Measurements from ENCODE around the gene ZNF641. TPM values are rescaled to one million over a fixed set of nuclear protein-coding genes. Genes with fewer than 3 reads are reported as not detected.

The ZNF641 gene
- total and polyA plus RNA-seq, 7 experiments from 2014 or later, result 13.4 to 50.3 (median 26.9) TPM

Other genes starting within 250 kb of the ZNF641 start
- 10 to 100 TPM; 16.9 to 41.9 (median 31.5) TPM for gene SENP1, start 244.8 kb downstream of the ZNF641 start, total RNA-seq
- 10 to 100 TPM; 12.0 to 13.7 TPM for gene SENP1, start 244.8 kb downstream of the ZNF641 start, polyA plus RNA-seq
- gene PFKM, start 231.6 kb downstream of the ZNF641 start, total RNA-seq, result 10 to 100 TPM; 11.7 to 20.3 (median 14.5) TPM
- 1 to 10 TPM; 5.1 to 6.3 TPM for gene PFKM, start 231.6 kb downstream of the ZNF641 start, polyA plus RNA-seq
- gene ASB8, start 193.4 kb downstream of the ZNF641 start, total RNA-seq, result 10 to 100 TPM; 42.9 to 75.9 (median 54.9) TPM
- 10 to 100 TPM; 71.5 to 93.5 TPM for gene ASB8, start 193.4 kb downstream of the ZNF641 start, polyA plus RNA-seq
- gene CCDC184, start 167.3 kb downstream of the ZNF641 start, total RNA-seq, result 1 to 10 TPM in 2 of 5 experiments, under 1 TPM in 2, not detected in 1; 0.22 to 3.8 (median 1.8) TPM
- under 1 TPM in 1 of 2 donors, not detected in 1; 0.21 TPM for gene CCDC184, start 167.3 kb downstream of the ZNF641 start, polyA plus RNA-seq
- not detected for gene OR10AD1, start 147.6 kb downstream of the ZNF641 start, total RNA-seq
- gene OR10AD1, start 147.6 kb downstream of the ZNF641 start, polyA plus RNA-seq, result not detected
- not detected for gene ANP32D, start 121.6 kb upstream of the ZNF641 start, total RNA-seq
- gene ANP32D, start 121.6 kb upstream of the ZNF641 start, polyA plus RNA-seq, result not detected
- gene C12orf54, start 131.6 kb upstream of the ZNF641 start, total RNA-seq, result not detected
- not detected for gene C12orf54, start 131.6 kb upstream of the ZNF641 start, polyA plus RNA-seq
- gene OR8S1, start 174.7 kb upstream of the ZNF641 start, total RNA-seq, result not detected
- gene OR8S1, start 174.7 kb upstream of the ZNF641 start, polyA plus RNA-seq, result not detected
- gene LALBA, start 219.1 kb upstream of the ZNF641 start, total RNA-seq, result not detected
- gene LALBA, start 219.1 kb upstream of the ZNF641 start, polyA plus RNA-seq, result not detected